HG02642 (cell line): ENCODE data around the gene ZDHHC19.
"Not testable (repeated sequence)": the region's sequence is repeated elsewhere in the genome, so short reads cannot be mapped to it uniquely, and the experiment has no call there.

ENCODE experiments used
- ATAC-seq: cut with Tn5 transposase; IDR thresholded peaks from one replicate; pipeline ENCODE4 v1.9.1; 2021; ENCODE audit warnings: mild to moderate bottlenecking; ENCODE audit not compliant: unreplicated experiment, poor library complexity

The ZDHHC19 gene

GRCh38 chr3:196207159-196207832 lies 3.9 kb downstream of the ZDHHC19 start:
- no peak for ATAC-seq

DNA sequence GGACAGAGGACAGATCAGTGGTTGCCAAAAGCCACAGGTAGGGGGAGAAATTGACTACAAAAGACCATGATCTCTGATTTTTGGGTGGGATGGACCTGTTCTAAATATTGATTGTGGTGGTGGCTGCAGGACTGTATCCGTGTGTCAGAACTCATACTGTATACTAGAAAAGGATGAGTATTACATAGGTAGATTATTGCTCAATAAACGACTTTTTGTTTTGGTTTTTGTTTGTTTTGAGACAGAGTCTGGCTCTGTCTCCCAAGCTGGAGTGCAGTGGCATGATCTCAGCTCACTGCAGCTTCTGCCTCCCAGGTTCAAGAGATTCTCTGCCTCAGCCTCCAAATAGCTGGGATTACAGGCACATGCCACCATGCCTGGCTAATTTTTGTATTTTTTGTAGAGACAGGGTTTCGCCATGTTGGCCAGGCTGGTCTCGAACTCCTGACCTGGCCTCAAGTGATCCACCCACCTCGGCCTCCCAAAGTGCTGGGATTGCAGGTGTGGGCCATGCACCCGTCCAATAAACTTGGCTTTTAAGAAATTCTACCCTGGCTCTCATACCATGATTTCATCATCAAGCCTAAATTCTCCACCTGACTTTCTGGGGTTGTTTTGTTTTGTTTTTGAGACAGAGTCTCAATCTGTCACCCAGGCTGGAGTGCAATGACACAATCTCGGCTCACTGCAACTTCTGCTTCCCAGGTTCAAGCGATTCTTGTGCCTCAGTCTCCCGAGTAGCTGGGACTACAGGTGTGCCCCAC lies 5.6 kb downstream of the ZDHHC19 start:
- not testable (repeated sequence) for ATAC-seq

- no peak for ATAC-seq
These were observed 7.4 kb downstream of the ZDHHC19 start for GRCh38 chr3:196203846-196204245.

GRCh38 chr3:196202516-196202970 lies 8.7 kb downstream of the ZDHHC19 start:
- ATAC-seq: no peak

GRCh38 chr3:196198771-196199753 lies 12.1 kb downstream of the ZDHHC19 start:
- no peak for ATAC-seq

GRCh38 chr3:196198081-196198675 lies 13.0 kb downstream of the ZDHHC19 start:
- ATAC-seq: no peak

- no peak for ATAC-seq
These were observed 13.7 kb downstream of the ZDHHC19 start for GRCh38 chr3:196197524-196197923.

DNA sequence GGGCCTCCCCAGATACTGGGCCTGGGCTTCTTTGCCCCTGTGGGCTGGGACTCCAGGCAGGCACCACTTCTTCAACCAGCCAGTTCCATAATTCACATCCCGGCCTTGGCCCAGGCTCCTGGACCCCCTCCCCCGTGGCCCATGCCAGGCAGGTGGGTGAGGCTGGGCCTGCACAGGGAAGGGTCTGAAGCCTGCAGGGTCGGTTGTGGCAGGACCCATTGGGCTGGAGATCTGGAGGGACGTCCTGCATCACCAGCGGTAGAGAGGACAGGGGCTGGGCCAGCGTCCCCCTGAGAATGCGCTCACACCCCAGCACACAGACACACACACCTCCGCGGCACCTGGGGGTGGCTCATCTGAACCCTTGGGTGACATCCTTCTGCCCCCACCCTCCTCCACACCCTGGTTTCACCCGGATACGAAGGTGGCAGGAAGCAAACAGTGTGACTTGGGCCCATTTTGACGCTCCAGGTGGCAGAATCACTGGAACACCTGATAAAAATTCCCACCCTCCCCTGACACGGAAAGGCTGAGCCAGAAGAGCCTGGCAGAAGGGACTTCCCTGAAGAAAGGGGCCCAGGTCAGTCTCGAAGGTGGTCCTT lies 15.4 kb downstream of the ZDHHC19 start:
- ATAC-seq: no peak

- ATAC-seq: no peak
These were observed 16.7 kb downstream of the ZDHHC19 start for GRCh38 chr3:196194542-196194915.

DNA sequence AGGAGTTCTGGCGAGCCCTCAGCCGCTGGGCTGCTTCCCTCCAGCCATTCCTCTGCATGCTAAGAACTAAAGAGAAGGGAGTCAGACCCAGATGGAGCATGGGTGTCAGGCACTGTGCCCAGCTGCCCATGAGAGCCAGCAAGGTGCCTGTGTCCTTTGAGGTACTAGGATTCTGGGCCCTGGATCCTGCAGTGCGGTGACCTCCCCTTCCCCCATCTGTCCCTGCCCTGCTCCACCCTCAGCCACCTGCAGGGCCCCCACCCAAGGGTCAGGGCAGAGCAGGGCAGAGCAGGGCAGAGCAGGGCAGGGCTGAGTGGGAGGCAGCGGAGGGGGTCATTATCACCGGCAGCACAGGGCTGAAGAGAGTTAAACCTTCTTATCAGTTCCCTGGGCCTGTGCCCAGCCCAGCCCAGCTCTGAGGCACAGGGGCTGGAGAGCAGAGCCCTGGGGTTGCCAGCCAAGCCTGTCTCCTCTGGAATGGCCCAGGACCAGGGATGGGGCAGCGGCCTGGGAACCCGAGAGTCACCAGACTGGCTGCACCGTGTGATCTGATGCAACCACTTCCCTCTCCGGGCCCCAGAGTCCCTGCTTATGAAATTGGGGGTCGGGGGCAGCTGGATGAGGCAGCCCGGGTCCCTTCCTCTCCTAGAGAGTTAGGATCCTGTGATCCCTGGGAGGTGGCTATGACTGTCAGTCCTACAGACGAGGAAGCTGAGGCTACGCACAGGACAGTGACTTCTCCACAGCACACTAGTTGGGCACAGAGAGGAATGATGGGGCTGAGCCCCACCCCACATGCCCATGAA lies 17.3 kb downstream of the ZDHHC19 start:
- ATAC-seq: no peak

DNA sequence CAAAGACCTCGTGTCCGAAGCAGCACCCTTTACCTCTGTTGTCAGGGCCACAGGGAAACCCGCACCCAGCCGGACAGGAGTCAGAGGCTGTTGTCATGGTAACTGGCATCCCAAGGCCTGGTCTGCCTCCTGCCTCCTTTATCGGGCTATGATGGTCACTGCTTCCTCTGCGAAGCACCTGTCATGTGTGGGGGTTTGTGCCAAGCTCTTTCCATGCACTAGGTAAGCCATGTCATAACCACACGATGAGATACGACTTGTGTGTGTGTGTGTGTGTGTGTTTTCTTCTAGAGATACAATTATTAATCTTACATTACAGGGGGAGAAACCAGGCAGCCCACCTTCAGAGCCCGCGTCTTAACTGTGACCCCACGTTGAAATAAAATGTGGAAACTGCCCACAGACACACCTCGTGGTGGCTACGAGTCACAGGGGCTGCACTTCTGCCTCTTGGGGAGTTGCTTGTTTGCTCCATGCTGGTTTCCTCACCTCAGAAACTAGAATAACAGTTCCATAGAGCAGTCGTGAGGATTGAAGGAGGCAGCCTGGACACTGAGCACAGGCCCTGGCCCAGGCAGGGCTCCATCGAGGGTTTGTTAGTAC lies 18.0 kb downstream of the ZDHHC19 start:
- ATAC-seq: no peak

DNA sequence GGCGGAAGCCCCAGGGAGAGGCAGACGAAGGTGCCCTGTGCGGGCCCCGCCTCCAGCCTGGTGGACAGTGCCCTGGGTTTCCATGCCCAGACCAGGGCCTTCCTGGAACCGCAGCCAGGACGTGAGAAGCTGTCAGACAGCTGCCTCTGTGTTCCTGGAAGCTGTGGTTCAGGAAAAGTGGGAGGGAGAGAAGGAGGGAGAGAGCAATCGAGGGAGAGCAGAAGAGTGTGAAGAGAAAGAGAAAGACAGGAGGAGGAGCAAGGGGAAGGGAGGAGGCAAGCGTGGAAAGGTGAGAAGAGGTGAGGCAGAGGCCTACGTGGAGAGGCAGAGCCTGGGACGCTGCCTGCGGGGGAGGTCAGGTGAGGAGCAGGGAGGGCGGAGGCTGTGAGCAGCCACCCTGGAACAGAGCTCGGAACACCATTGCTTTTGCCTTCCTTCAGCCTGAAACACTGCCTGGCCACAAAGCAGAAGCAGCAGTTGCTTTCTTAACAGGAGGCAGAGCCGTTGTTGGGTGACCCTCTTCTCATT lies 18.6 kb downstream of the ZDHHC19 start:
- peak; percentile 25 for ATAC-seq

DNA sequence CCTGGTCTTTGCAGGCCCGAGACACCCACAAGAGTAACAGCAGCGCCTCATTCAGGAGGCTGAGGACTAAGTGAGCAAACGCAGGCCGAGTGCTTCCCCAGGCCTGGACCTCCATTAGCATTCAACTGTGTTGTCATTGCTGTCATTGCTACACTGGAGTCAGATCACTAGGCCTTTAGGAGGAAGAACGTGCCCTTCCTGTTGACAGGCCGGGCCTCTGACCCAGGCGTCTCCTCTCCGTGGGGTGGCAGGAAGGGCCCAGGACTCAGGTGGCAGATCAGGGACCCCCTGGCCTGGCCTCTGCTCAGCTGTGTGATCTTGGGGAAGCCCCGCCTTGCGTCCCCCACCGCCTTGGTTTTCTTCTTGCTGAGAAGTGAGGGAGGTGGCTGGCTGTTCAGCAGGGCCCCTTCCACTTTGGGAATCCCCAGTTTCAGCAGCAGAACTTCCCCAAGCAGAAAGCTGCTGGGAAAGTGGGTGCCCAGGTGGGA lies 19.1 kb downstream of the ZDHHC19 start:
- peak; percentile 39 for ATAC-seq

DNA sequence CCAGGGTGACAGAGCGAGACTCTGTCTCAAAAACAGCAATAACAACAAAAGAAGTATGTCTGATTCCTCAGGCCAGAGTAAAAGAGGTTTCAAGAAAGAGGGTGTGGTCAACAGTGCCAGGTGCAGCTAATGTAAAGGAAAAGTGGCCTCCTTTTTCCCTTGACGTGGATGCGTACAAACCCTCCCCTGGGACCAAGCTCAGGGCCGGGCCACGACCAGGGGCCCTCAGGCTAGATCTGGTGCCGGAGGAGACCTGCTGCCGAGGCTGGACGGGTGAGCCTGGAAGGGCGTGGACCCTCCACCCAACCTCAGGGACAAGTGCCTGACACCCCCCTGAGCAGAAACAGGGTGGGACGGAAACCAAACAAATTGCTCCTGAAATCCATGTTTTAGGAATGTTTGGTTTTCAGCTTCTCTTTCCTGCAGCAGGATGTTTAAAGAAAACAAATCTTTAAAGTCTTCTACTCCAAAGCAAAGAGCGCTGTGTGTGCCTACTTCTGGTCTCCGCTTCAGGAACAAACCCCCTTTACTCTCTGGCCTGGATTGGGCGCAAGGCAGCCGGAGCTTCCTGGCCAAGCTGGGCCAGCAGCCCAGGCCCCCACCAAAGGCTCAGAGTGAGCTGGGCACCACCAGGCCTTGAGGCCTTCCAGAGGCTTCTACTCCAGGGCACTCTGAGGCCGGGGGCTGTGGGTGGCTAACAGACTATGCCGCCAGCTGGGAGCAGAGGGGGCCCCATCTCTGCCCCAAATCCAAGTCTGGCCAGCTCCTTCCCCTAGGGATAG lies 21.4 kb downstream of the ZDHHC19 start:
- no peak for ATAC-seq

DNA sequence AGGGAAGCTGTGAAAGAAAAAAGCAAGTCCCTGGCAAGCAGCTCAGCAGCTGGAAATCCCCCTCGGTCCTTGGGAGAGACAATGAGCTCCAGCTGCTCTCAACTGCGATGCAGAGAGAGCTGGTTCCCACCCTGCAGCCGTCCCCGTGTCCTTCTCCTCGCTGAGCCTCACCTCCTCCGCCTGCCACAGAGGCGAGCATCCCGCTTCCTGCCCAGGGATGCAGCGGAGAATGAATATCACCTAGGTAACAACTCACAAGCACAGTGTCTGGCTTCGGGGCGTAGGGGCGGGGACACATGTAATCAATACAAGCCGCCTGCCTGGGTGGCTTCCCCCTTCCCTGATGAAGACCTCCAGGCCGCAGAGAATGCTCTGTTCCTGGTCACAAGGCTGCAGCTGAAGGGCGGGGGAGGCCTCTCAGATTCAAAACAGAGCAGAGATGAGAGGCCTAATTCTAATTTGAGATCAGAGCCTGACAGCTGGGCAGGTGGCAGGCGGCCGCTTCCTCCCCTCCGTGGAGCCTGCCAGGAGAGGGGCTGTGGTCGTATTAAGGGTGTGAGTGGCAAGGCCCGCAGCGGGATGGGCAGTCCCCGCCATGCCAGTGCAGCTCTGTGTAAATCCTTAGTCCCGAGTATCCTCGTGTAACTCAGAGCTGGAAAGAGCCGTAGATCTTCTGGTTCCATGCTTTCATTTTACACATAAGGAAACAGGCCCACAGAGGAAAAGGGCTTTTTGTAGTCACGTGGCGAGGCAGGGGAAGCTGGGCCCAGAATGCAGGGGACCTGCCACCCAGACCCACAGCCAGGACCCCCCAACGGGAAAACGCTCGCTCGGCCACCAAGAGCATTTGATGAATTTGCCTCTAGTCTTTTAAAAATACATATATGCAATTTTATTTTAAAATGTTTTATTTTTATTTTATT lies 24.3 kb downstream of the ZDHHC19 start:
- no peak for ATAC-seq

DNA sequence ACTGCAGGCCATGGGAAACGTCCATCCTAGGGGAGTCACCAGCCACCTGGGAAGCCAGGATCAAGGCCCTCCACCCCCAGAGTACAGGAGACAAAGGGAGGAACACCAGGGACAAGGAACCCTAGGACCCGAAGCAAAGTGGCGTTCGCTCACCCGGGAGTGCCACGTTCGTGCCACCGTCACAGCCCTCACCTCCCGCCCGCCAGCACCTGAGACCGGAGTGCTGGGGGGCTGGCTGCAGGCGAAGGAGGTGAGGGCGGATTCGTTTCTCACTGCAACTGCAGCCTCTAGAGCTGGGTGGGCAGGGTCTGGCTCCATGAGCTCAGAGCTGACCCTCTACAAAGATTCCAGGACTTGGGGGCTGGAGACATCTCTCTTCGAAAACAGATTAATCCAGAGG lies 26.3 kb downstream of the ZDHHC19 start:
- ATAC-seq: no peak

DNA sequence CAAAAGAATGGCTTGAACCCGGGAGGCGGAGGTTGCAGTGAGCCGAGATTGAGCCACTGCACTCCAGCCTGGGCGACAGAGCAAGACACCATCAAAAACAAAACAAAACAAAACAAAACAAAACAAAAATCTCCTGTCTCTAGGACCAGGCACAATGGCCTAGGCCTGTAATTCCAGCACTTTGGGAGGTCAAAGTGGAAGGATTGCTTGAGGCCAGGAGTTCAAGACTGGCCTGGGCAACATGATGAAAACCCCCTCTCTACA lies 27.1 kb downstream of the ZDHHC19 start:
- ATAC-seq: not testable (repeated sequence)
